Spleen (tissue), 11 donors: ENCODE data around the gene ARHGAP25. TPM values are rescaled to one million over a fixed set of nuclear protein-coding genes. Genes with fewer than 3 reads are reported as not detected.

Source experiments
- DNase-seq: peaks from one replicate; pipeline ENCODE4 v3.0.0-alpha.2; 2020
- H3K27ac ChIP-seq, 8 donors: fragments of 200-600 bp; sonication (generic) in 7 of 8; 1 replicate in 4 of 8; 2 replicates in 4 of 8; pipeline versions ENCODE4 v1.5.0 to v1.8.0; 2016 to 2021; ENCODE audit warnings: inconsistent platforms in 4 of 8, mild to moderate bottlenecking in 4 of 8, moderate library complexity in 1 of 8
- H3K27me3 ChIP-seq, 7 donors: fragments of 200-600 bp; sonication (generic) in 6 of 7; replicated peaks in 1 of 7; 1 replicate in 4 of 7; 2 replicates in 3 of 7; pipeline versions ENCODE4 v1.5.0 to v1.8.0; 2016 to 2021; ENCODE audit warnings: inconsistent platforms in 3 of 7, mild to moderate bottlenecking in 1 of 7
- H3K36me3 ChIP-seq, 6 donors: fragments of 200-600 bp; sonication (generic) in 5 of 6; 1 replicate in 4 of 6; 2 replicates in 2 of 6; pipeline versions ENCODE4 v1.5.0 to v1.8.0; 2016 to 2021; ENCODE audit warnings: inconsistent platforms in 2 of 6
- H3K4me1 ChIP-seq, 6 donors: fragments of 200-600 bp; sonication (generic) in 5 of 6; 1 replicate in 3 of 6; 2 replicates in 3 of 6; pipeline versions ENCODE4 v1.5.0 to v1.8.0; 2016 to 2021; ENCODE audit warnings: inconsistent platforms in 3 of 6
- H3K4me3 ChIP-seq, 8 donors: fragments of 200-600 bp; sonication (generic) in 7 of 8; 1 replicate in 4 of 8; 2 replicates in 4 of 8; pipeline versions ENCODE4 v1.5.0 to v1.8.0; 2016 to 2021; ENCODE audit warnings: inconsistent platforms in 4 of 8, mild to moderate bottlenecking in 4 of 8, moderate library complexity in 2 of 8
- H3K9me3 ChIP-seq, 8 donors: fragments of 200-600 bp; sonication (generic) in 7 of 8; 1 replicate in 4 of 8; 2 replicates in 4 of 8; pipeline versions ENCODE4 v1.5.0 to v1.8.0; 2016 to 2021; ENCODE audit warnings: inconsistent platforms in 4 of 8
- POLR2A ChIP-seq, 3 donors: fragments of 450-650 bp; IDR thresholded peaks; one replicate each; pipeline ENCODE4 v1.5.1; 2017; ENCODE audit warnings: antibody characterized with exemption in 3 of 3, mild to moderate bottlenecking in 1 of 3
- POLR2AphosphoS5 ChIP-seq, 3 donors: sonication (generic); formaldehyde crosslinking; IDR thresholded peaks; one replicate each; pipeline ENCODE4 v1.5.1; 2017; ENCODE audit warnings: antibody characterized with exemption in 3 of 3
- WGBS, 5 donors: extraction: QIAGEN DNeasy Blood & Tissue Kit in 3 of 5; methylation state at CpG; one replicate each; pipeline versions ENCODE4 v1.1.5 to v1.1.7; 2013 to 2018; 5-methylcytosine and 5-hydroxymethylcytosine counted together
- intact Hi-C: fragments of 100-400 bp; cut with DNase I; formaldehyde crosslinking; loops from one replicate; pipeline ENCODE4 v1.15.0; 2023; ENCODE audit warnings: low total_unique reads
- polyA plus RNA-seq, 3 donors: library from polyadenylated mRNA; stranded (reverse); fragments of 200-250 nt; gene quantifications; one replicate each; pipeline ENCODE4 v1.2.1, GENCODE V29; 2013
- total RNA-seq, 7 donors: library from RNA; depleted of rRNA in 3 of 7; stranded (reverse); fragments of >200 nt in 3 of 7; fragmentation: NEBNext Ultra II Directional in 4 of 7; extraction: Animal tissue kit (Norgen Biotek cat#: 25700) in 4 of 7; gene quantifications; one replicate each; pipeline versions ENCODE4 v1.1.0 to v1.2.1, GENCODE V29; 2016 to 2021
- TF ChIP-seq, protein P1 (sequence below), 11 experiments: fragments of 200-600 bp in 7 of 11; fragments of 450-650 bp in 4 of 11; sonication (generic) in 4 of 11; IDR thresholded peaks in 8 of 11; conservative IDR thresholded peaks in 3 of 11; 1 replicate in 7 of 11; 2 replicates in 4 of 11; pipeline versions ENCODE4 v1.4.0 to v1.8.0; 2016 to 2021; ENCODE audit warnings: antibody characterized with exemption in 11 of 11, inconsistent platforms in 4 of 11, mild to moderate bottlenecking in 1 of 11
- donor health status: healthy with polysubstance abuse.
- donor health status: DM: no; HTN: no; CAD: no; lungs with moderate emphysema.
- donor health status: DM: no; HTN: no; CAD: no.
- donor health status: Bipolar disorder and iron deficiency.
- donor health status: healthy.
- donor health status: DM: no; HTN: no; CAD: no.
- donor health status: DM: yes; HTN: yes; CAD: no.

ARHGAP25 gene
- total and polyA plus RNA-seq, 10 donors, result 72.0 to 173 (median 130) TPM

DNA sequence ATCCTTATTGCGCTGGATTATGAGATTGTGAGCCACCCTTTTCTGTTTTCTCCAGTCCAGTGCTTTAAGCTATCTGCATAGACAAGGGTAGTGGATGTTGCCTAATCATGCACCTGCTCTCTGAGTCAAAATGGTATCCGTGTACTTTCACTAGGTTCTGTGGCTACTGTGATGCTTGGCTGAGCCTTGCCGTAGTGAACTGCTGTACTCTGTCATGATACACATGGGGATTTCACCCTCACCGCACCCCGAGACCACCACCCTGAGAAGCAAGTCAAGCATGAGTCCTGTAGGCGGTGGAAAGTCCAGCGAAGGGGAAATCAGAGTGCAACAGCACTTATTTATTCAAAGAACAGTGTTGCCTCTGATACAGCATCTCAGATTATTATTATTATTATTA is 55.0 kb downstream of the ARHGAP25 start:
- WGBS, 5 donors, result 64 to 81% (median 69%) methylated on average over 7 of the region's 7 CpGs
- H3K27ac ChIP-seq, result peak overlapping the region; percentile 22 to 98 (median 77)
- H3K27me3 ChIP-seq, result no peaks in the 10 kb centered on the region
- intact Hi-C loops, result no loop called here
- H3K36me3 ChIP-seq, result peaks cover 0 to 99% (median 68%) of the 10 kb centered on the region in 6 donors
- peak overlapping the region in 1 of 8 donors; percentile 10 for H3K4me3 ChIP-seq
- no peaks in the 10 kb centered on the region for H3K9me3 ChIP-seq
- peaks cover 54 to 100% (median 94%) of the 10 kb centered on the region in 6 donors for H3K4me1 ChIP-seq
- peak; percentile 89 for DNase-seq
- TF ChIP-seq POLR2AphosphoS5 (IDR thresholded peaks at IDR 0.05), result peak in 2 of 3 donors; percentile 45 to 82
- no peak for TF ChIP-seq POLR2A (IDR thresholded peaks at IDR 0.05)

DNA sequence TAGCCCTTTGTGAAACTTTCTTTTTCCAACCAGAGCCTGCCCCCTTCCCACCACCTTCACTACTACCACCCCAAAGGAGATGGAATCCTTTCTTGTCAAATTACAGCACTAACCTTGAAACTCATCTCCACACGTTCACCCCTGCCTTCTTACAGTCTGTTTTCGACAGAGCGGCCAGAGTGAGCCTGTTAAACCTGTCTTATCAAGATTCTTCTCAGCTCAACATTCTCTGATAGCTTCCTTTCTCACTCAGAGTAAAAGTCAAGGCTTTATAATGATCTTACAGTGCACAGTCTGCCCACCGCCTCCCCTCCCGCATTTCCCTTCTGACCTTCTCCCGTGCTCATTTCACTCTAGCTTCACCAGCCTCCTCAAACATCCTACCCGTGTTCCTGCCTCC is 56.0 kb downstream of the ARHGAP25 start:
- no peak for TF ChIP-seq POLR2A (IDR thresholded peaks at IDR 0.05)
- TF ChIP-seq, protein P1, sequence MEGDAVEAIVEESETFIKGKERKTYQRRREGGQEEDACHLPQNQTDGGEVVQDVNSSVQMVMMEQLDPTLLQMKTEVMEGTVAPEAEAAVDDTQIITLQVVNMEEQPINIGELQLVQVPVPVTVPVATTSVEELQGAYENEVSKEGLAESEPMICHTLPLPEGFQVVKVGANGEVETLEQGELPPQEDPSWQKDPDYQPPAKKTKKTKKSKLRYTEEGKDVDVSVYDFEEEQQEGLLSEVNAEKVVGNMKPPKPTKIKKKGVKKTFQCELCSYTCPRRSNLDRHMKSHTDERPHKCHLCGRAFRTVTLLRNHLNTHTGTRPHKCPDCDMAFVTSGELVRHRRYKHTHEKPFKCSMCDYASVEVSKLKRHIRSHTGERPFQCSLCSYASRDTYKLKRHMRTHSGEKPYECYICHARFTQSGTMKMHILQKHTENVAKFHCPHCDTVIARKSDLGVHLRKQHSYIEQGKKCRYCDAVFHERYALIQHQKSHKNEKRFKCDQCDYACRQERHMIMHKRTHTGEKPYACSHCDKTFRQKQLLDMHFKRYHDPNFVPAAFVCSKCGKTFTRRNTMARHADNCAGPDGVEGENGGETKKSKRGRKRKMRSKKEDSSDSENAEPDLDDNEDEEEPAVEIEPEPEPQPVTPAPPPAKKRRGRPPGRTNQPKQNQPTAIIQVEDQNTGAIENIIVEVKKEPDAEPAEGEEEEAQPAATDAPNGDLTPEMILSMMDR (IDR thresholded peaks at IDR 0.05 in 8 of 11, conservative IDR thresholded peaks at IDR 0.05 in 3 of 11), result no peak
- no peak for TF ChIP-seq POLR2AphosphoS5 (IDR thresholded peaks at IDR 0.05)
- peaks cover 55 to 100% (median 94%) of the 10 kb centered on the region in 6 donors for H3K4me1 ChIP-seq
- H3K27me3 ChIP-seq, result no peaks in the 10 kb centered on the region
- intact Hi-C loops, result no loop called here
- WGBS, 5 donors, result 56 to 87% (median 75%) methylated on average over 6 to 7 of the region's 7 CpGs
- H3K27ac ChIP-seq, result peak overlapping the region in 7 of 8 donors; percentile 60 to 98 (median 78)
- no peaks in the 10 kb centered on the region for H3K9me3 ChIP-seq
- DNase-seq, result no peak
- no peak overlapping the region for H3K4me3 ChIP-seq
- H3K36me3 ChIP-seq, result peaks cover 0 to 89% (median 62%) of the 10 kb centered on the region in 6 donors

DNA sequence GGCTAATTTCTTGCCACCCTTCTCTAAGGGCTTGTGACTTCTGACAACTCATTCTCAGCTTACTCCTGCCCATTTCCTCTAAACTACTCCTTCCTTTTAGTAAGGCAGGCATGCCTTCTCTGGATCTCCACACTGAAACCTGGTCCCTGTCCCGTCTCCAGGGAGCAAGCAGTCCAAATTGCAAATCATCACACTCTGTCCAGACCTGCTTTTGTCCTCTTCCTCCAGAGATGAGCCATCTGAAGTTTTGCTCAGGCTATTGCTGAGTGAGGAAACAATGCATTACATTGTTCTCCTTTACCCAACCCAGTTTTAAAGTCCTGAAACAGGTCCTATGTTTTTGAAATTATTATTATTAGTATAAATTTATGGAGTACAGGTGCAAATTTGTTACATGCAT is 57.3 kb downstream of the ARHGAP25 start:
- 52 to 82% (median 70%) methylated on average over 1 of the region's 1 CpG for WGBS, 5 donors
- Histone ChIP-seq H3K4me1 (peaks cover 62 to 100% (median 95%) of the 10 kb centered on the region in 6 donors), H3K27ac (peak overlapping the region in 7 of 8 donors; percentile 62 to 98 (median 78)), H3K27me3 (no peaks in the 10 kb centered on the region), H3K4me3 (no peak overlapping the region), H3K36me3 (peaks cover 0 to 82% (median 54%) of the 10 kb centered on the region in 6 donors), H3K9me3 (no peaks in the 10 kb centered on the region)
- TF ChIP-seq, protein P1 (IDR thresholded peaks at IDR 0.05 in 8 of 11, conservative IDR thresholded peaks at IDR 0.05 in 3 of 11), result no peak
- TF ChIP-seq POLR2AphosphoS5 (IDR thresholded peaks at IDR 0.05) (no peak), POLR2A (IDR thresholded peaks at IDR 0.05) (no peak)
- DNase-seq, result no peak
- intact Hi-C loops, result no loop called here

DNA sequence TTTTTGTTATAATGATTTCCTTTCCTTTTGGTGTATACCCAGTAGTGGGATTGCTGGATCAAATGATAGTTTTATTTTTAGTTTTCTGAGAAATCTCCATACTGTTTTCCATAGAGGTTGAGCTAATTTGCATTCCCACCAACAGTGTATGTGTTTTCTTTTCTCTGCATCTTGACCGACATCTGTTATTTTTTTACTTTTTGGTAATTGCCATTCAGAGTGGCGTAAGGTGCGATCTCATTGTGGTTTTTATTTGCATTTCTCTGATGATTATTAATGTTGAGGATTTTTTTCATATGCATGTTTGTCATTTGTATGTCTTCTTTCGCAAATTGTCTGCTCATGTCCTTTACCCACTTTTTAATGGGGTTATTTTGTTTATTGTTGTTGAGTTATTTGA is 58.1 kb downstream of the ARHGAP25 start:
- 67 to 75% (median 73%) methylated on average over 4 of the region's 4 CpGs for WGBS, 5 donors
- DNase-seq, result no peak
- H3K4me1 ChIP-seq, result peaks cover 60 to 100% (median 95%) of the 10 kb centered on the region in 6 donors
- no peaks in the 10 kb centered on the region for H3K27me3 ChIP-seq
- H3K9me3 ChIP-seq, result no peaks in the 10 kb centered on the region
- TF ChIP-seq POLR2A (IDR thresholded peaks at IDR 0.05), result no peak
- TF ChIP-seq, protein P1 (IDR thresholded peaks at IDR 0.05 in 8 of 11, conservative IDR thresholded peaks at IDR 0.05 in 3 of 11), result no peak
- TF ChIP-seq POLR2AphosphoS5 (IDR thresholded peaks at IDR 0.05), result no peak
- H3K4me3 ChIP-seq, result no peak overlapping the region
- peaks cover 0 to 82% (median 51%) of the 10 kb centered on the region in 6 donors for H3K36me3 ChIP-seq
- intact Hi-C loops, result no loop called here
- H3K27ac ChIP-seq, result peak overlapping the region in 6 of 8 donors; percentile 9 to 98 (median 82)
